Measurements from ENCODE around the gene UBE3C. TPM values are rescaled to one million over a fixed set of nuclear protein-coding genes. Genes with fewer than 3 reads are reported as not detected.
"Not testable (repeated sequence)": the region's sequence is repeated elsewhere in the genome, so short reads cannot be mapped to it uniquely, and the experiment has no call there.

UBE3C gene
- total and polyA plus RNA-seq, 2 of the 13 experiments (the other 11 are each of a cell fraction or from before 2014, with no cell fraction given): 27.0 to 48.2 TPM

- H3K4me3 ChIP-seq (replicated peaks in 1 of 3; ENCODE audit: insufficient read depth in 1 of 3, low read depth in 2 of 3, low read length in 3 of 3); H3K27ac ChIP-seq (ENCODE audit: extremely low read length, insufficient read depth, low read length); intact Hi-C loops (cut with micrococcal nuclease; ENCODE audit: unreplicated experiment); BruUV-seq (replicated peaks); H2AFZ ChIP-seq (ENCODE audit: low read length); H3K4me1 ChIP-seq (ENCODE audit: insufficient read depth, low read length); H3K9ac ChIP-seq (ENCODE audit: insufficient read depth, low read depth, low read length); CTCF ChIA-PET (ENCODE audit: low intra/inter-chr PET ratio, low total read pairs); FAIRE-seq; H3K27me3 ChIP-seq (ENCODE audit: control insufficient read depth in 1 of 2, insufficient read depth in 2 of 2, low read length in 2 of 2); H3K9me3 ChIP-seq (ENCODE audit: low read length); POLR2A ChIA-PET; H3K4me2 ChIP-seq (ENCODE audit: low read depth, low read length); H3K36me3 ChIP-seq (replicated peaks in 1 of 2; ENCODE audit: control insufficient read depth in 1 of 2, insufficient read depth in 2 of 2, low read length in 2 of 2); ATAC-seq; in situ Hi-C loops (cut with HindIII; ENCODE audit: extremely low pct_ligation_motif_present, low pct_unique_long_range_greater_than_20kb); DNase-seq (ENCODE audit: low spot score): not testable (repeated sequence)
- WGBS (ENCODE audit: low lambda C conversion rate): 99% methylated on average over 9 of the region's 9 CpGs
- Histone ChIP-seq H4K20me1 (ENCODE audit: insufficient read depth, low read length) (peaks cover 13% of the 10 kb centered on the region), H3K79me2 (ENCODE audit: insufficient read depth, low read length) (peaks cover 87% of the 10 kb centered on the region)
Measured at GRCh38 chr7:157159537-157159936, 20.8 kb downstream of the UBE3C start.

GRCh38 chr7:157160433-157160832 lies 21.7 kb downstream of the UBE3C start:
- ChIA-PET CTCF (ENCODE audit: low intra/inter-chr PET ratio, low total read pairs) (no interaction called here), POLR2A (no interaction called here)
- Histone ChIP-seq H3K4me3 (replicated peaks in 1 of 3; ENCODE audit: insufficient read depth in 1 of 3, low read depth in 2 of 3, low read length in 3 of 3) (no peak overlapping the region), H3K9me3 (ENCODE audit: low read length) (no peaks in the 10 kb centered on the region), H2AFZ (ENCODE audit: low read length) (no peak overlapping the region), H3K79me2 (ENCODE audit: insufficient read depth, low read length) (peaks cover 84% of the 10 kb centered on the region), H4K20me1 (ENCODE audit: insufficient read depth, low read length) (peaks cover 15% of the 10 kb centered on the region; the same call in 1 of the 2 replicates), H3K9ac (ENCODE audit: insufficient read depth, low read depth, low read length) (no peak overlapping the region), H3K36me3 (replicated peaks in 1 of 2; ENCODE audit: control insufficient read depth in 1 of 2, insufficient read depth in 2 of 2, low read length in 2 of 2) (peaks cover 4 to 17% of the 10 kb centered on the region in 2 experiments; a peak in 3 of 5 replicates), H3K4me1 (ENCODE audit: insufficient read depth, low read length) (no peaks in the 10 kb centered on the region), H3K4me2 (ENCODE audit: low read depth, low read length) (no peak overlapping the region), H3K27me3 (ENCODE audit: control insufficient read depth in 1 of 2, insufficient read depth in 2 of 2, low read length in 2 of 2) (no peaks in the 10 kb centered on the region), H3K27ac (ENCODE audit: extremely low read length, insufficient read depth, low read length) (no peak overlapping the region)
- in situ Hi-C loops (cut with HindIII; ENCODE audit: extremely low pct_ligation_motif_present, low pct_unique_long_range_greater_than_20kb) (no loop called here), intact Hi-C loops (cut with micrococcal nuclease; ENCODE audit: unreplicated experiment) (no loop called here)
- DNase-seq (ENCODE audit: low spot score) (no peak), ATAC-seq (no peak), FAIRE-seq (no peak)
- 93% methylated on average over 1 of the region's 1 CpG for WGBS (ENCODE audit: low lambda C conversion rate)
- no peak for TF ChIP-seq ZNF207 (IDR thresholded peaks at IDR 0.05; ENCODE audit: borderline replicate concordance)
- TF ChIP-seq ZNF839 (CRISPR knock-in tag; IDR thresholded peaks at IDR 0.05; ENCODE audit: borderline replicate concordance): no peak
- TF ChIP-seq ZEB1 (IDR thresholded peaks at IDR 0.05; ENCODE audit: insufficient replicate concordance, low read depth): no peak
- TF ChIP-seq KDM4B (CRISPR knock-in tag; IDR thresholded peaks at IDR 0.05): no peak
- no peak for TF ChIP-seq SRF (IDR thresholded peaks at IDR 0.05; ENCODE audit: low read depth, low read length)
- no peak for TF ChIP-seq GMEB2 (CRISPR knock-in tag; IDR thresholded peaks at IDR 0.05; ENCODE audit: low read depth)
- no peak for TF ChIP-seq PRMT3 (CRISPR knock-in tag; IDR thresholded peaks at IDR 0.05; ENCODE audit: borderline replicate concordance, low read depth)
- TF ChIP-seq PATZ1 (CRISPR knock-in tag; IDR thresholded peaks at IDR 0.05): no peak
- no peak for TF ChIP-seq HOXA7 (CRISPR knock-in tag; IDR thresholded peaks at IDR 0.05)
- BruUV-seq (replicated peaks): no TSS peak

Data from HepG2 (cell line).